ENCODE data around the gene ZNF516. TPM values are rescaled to one million over a fixed set of nuclear protein-coding genes. Genes with fewer than 3 reads are reported as not detected.

ZNF516 gene
- total RNA-seq, 1 experiment from 2014 or later: 25.5 TPM

DNA sequence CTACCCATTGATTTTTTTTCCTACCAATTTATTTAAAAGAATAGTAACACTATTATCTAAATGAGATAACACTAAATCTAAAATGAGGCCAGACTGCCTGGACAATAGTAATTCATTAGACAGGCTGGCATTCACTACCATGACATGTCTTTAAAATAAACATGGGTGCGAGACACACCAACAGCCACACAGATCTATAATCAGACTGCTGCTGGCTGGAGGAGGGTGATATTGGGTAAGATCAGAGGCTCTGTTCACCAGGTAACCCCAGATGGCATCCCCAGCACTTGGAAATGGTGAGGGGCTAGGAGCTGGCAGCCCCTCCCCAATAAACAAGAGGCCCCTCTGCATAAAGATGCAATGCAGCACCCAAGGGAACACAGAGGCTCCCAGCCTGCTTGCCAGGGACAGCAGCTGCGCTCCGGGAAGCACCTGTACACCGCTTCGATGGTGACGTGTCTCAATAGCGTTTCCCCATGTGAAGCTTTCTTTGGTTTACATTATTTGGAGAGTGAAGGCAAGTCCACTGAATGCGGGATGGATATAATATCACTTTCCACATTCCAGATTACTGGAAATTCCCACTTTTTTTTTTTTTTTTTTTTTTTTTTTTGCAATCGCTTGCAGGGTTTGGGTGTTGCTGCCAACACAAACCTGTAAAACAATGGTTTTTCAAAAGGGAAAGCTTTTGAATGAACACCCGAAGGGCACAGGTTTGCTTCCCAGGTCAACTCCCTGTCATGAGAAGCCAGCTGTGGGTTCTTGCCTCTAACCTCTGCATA is 159.0 kb downstream of the ZNF516 start:
- no peaks in the 10 kb centered on the region for H3K4me1 ChIP-seq
- Mint-ChIP-seq H3K4me3 (ENCODE audit: unreplicated experiment) (no peak overlapping the region), H3K4me1 (ENCODE audit: low read depth, unreplicated experiment) (no peaks in the 10 kb centered on the region), H3K36me3 (ENCODE audit: insufficient read depth, unreplicated experiment) (no peaks in the 10 kb centered on the region), H3K9me3 (ENCODE audit: unreplicated experiment) (no peaks in the 10 kb centered on the region), H3K27me3 (ENCODE audit: insufficient read depth, unreplicated experiment) (peaks cover 8% of the 10 kb centered on the region), H3K27ac (ENCODE audit: unreplicated experiment) (no peak overlapping the region)
- no peaks in the 10 kb centered on the region for H3K27me3 ChIP-seq (replicated peaks; ENCODE audit: control insufficient read depth, insufficient read depth, low read length)
- TF ChIP-seq, protein P1, sequence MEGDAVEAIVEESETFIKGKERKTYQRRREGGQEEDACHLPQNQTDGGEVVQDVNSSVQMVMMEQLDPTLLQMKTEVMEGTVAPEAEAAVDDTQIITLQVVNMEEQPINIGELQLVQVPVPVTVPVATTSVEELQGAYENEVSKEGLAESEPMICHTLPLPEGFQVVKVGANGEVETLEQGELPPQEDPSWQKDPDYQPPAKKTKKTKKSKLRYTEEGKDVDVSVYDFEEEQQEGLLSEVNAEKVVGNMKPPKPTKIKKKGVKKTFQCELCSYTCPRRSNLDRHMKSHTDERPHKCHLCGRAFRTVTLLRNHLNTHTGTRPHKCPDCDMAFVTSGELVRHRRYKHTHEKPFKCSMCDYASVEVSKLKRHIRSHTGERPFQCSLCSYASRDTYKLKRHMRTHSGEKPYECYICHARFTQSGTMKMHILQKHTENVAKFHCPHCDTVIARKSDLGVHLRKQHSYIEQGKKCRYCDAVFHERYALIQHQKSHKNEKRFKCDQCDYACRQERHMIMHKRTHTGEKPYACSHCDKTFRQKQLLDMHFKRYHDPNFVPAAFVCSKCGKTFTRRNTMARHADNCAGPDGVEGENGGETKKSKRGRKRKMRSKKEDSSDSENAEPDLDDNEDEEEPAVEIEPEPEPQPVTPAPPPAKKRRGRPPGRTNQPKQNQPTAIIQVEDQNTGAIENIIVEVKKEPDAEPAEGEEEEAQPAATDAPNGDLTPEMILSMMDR (IDR thresholded peaks at IDR 0.05; ENCODE audit: insufficient read depth in 1 of 2, low read depth in 1 of 2, low read length in 1 of 2, severe bottlenecking in 1 of 2, unreplicated experiment in 1 of 2): no peak
- ChIA-PET CTCF (no interaction called here), POLR2A (no interaction called here)
- DNase-seq: no peak
- H3K4me3 ChIP-seq (ENCODE audit: low read depth, low read length): no peak overlapping the region
- no TSS peak for BruUV-seq (replicated peaks)
- intact Hi-C loops (cut with micrococcal nuclease; ENCODE audit: unreplicated experiment): no loop called here
- H3K36me3 ChIP-seq (ENCODE audit: control insufficient read depth, insufficient read depth, low read length): no peaks in the 10 kb centered on the region
- H3K9me3 ChIP-seq: no peaks in the 10 kb centered on the region

DNA sequence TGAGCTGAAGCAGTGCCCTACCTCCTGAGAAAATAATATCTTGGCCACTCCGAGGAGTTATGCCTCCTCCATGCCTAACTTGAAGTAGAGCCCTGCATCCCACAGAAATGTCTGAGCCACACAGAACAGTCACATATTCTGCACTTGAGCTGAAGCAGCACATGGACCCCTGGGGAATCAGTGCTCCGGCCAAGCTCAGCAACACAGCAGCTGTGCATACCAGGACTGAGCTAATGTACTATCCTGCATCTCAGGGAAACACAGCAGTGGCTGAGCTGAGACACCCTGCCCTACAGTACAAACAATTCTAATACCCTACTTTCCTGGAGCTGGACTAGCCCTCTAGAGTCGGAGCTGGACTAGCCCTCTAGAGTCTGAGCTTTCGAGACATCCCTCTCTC is 166.9 kb downstream of the ZNF516 start:
- no peaks in the 10 kb centered on the region for H3K9me3 ChIP-seq
- intact Hi-C loops (cut with micrococcal nuclease; ENCODE audit: unreplicated experiment): no loop called here
- POLR2A ChIA-PET: no interaction called here
- no peaks in the 10 kb centered on the region for H3K9me3 Mint-ChIP-seq (ENCODE audit: unreplicated experiment)
- H3K27me3 ChIP-seq (replicated peaks; ENCODE audit: control insufficient read depth, insufficient read depth, low read length): no peaks in the 10 kb centered on the region
- no peak overlapping the region for H3K4me3 Mint-ChIP-seq (ENCODE audit: unreplicated experiment)
- TF ChIP-seq, protein P1 (IDR thresholded peaks at IDR 0.05; ENCODE audit: insufficient read depth in 1 of 2, low read depth in 1 of 2, low read length in 1 of 2, severe bottlenecking in 1 of 2, unreplicated experiment in 1 of 2): no peak
- H3K4me3 ChIP-seq (ENCODE audit: low read depth, low read length): no peak overlapping the region
- peaks cover 4% of the 10 kb centered on the region for H3K27me3 Mint-ChIP-seq (ENCODE audit: insufficient read depth, unreplicated experiment)
- H3K4me1 Mint-ChIP-seq (ENCODE audit: low read depth, unreplicated experiment): no peaks in the 10 kb centered on the region
- H3K36me3 Mint-ChIP-seq (ENCODE audit: insufficient read depth, unreplicated experiment): no peaks in the 10 kb centered on the region
- no peaks in the 10 kb centered on the region for H3K36me3 ChIP-seq (ENCODE audit: control insufficient read depth, insufficient read depth, low read length)
- BruUV-seq (replicated peaks): no TSS peak
- H3K4me1 ChIP-seq: no peaks in the 10 kb centered on the region
- no peak for DNase-seq
- H3K27ac Mint-ChIP-seq (ENCODE audit: unreplicated experiment): no peak overlapping the region
- CTCF ChIA-PET: no interaction called here

DNA sequence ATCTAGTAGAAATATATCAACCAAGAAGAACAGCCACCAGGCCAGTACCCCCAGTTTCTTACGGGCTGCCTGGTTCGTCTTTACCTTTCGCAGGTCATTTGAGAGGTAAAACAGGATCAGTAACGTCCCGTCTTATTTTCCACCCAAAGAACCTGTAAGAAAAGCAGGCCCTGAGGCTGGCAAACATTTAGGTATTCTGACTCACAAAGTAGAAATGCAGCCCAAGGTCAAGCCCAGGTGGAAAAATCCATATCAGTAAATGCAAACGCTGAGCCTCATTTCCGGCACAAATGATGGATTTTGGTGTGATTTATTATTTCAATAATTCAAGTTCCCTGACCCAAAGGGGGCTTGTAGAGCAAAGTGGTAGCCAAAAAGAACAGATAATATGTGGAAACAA is 171.2 kb downstream of the ZNF516 start:
- no peaks in the 10 kb centered on the region for H3K36me3 ChIP-seq (ENCODE audit: control insufficient read depth, insufficient read depth, low read length)
- no peak overlapping the region for H3K4me3 ChIP-seq (ENCODE audit: low read depth, low read length)
- no peaks in the 10 kb centered on the region for H3K9me3 Mint-ChIP-seq (ENCODE audit: unreplicated experiment)
- ChIA-PET CTCF (no interaction called here), POLR2A (no interaction called here)
- H3K4me3 Mint-ChIP-seq (ENCODE audit: unreplicated experiment): no peak overlapping the region
- intact Hi-C loops (cut with micrococcal nuclease; ENCODE audit: unreplicated experiment): no loop called here
- H3K4me1 ChIP-seq: no peaks in the 10 kb centered on the region
- H3K36me3 Mint-ChIP-seq (ENCODE audit: insufficient read depth, unreplicated experiment): no peaks in the 10 kb centered on the region
- TF ChIP-seq, protein P1 (IDR thresholded peaks at IDR 0.05; ENCODE audit: insufficient read depth in 1 of 2, low read depth in 1 of 2, low read length in 1 of 2, severe bottlenecking in 1 of 2, unreplicated experiment in 1 of 2): no peak
- no TSS peak for BruUV-seq (replicated peaks)
- no peaks in the 10 kb centered on the region for H3K4me1 Mint-ChIP-seq (ENCODE audit: low read depth, unreplicated experiment)
- H3K27me3 ChIP-seq (replicated peaks; ENCODE audit: control insufficient read depth, insufficient read depth, low read length): no peaks in the 10 kb centered on the region
- H3K9me3 ChIP-seq: no peaks in the 10 kb centered on the region
- H3K27ac Mint-ChIP-seq (ENCODE audit: unreplicated experiment): no peak overlapping the region
- no peak for DNase-seq
- no peaks in the 10 kb centered on the region for H3K27me3 Mint-ChIP-seq (ENCODE audit: insufficient read depth, unreplicated experiment)

Data from Caco-2 (cell line).